H1 (cell line): ENCODE measurements around the gene DPEP1.

Experiments used
- BACH1 ChIP-seq: IDR thresholded peaks from 2 replicates; pipeline ENCODE4 v1.6.1; 2012; ENCODE audit warnings: low read length, improper control_type of control experiment
- CTCF ChIP-seq, 3 experiments: IDR thresholded peaks; 1 replicate in 2 of 3; 2 replicates in 1 of 3; pipeline versions ENCODE4 v1.5.1 to v1.6.1; 2011; ENCODE audit warnings: low read length in 3 of 3, mild to moderate bottlenecking in 3 of 3, inconsistent platforms in 2 of 3, low read depth in 1 of 3, moderate library complexity in 1 of 3; ENCODE audit not compliant: insufficient read depth in 1 of 3; ENCODE audit errors: control extremely low read depth in 1 of 3
- EGR1 ChIP-seq: IDR thresholded peaks from 2 replicates; pipeline ENCODE4 v1.6.1; 2011; ENCODE audit warnings: low read depth, low read length, borderline replicate concordance
- EP300 ChIP-seq, 2 experiments: IDR thresholded peaks; 1 replicate in 1 of 2; 2 replicates in 1 of 2; pipeline ENCODE4 v1.6.1; 2011 to 2012; ENCODE audit warnings: low read depth in 2 of 2, low read length in 2 of 2, mild to moderate bottlenecking in 2 of 2, borderline replicate concordance in 1 of 2, inconsistent platforms in 1 of 2, moderate library complexity in 1 of 2
- KDM4A ChIP-seq: IDR thresholded peaks from one replicate; pipeline ENCODE4 v1.7.1; 2012; ENCODE audit warnings: low read depth, mild to moderate bottlenecking, moderate library complexity, low read length, inconsistent platforms; ENCODE audit not compliant: severe bottlenecking
- KDM5A ChIP-seq: fragments of 200-600 bp; IDR thresholded peaks from 2 replicates; pipeline ENCODE4 v1.7.1; 2012; ENCODE audit warnings: mild to moderate bottlenecking, low read length, inconsistent platforms, mixed read lengths
- MAX ChIP-seq: IDR thresholded peaks from 2 replicates; pipeline ENCODE4 v1.6.1; 2012; ENCODE audit warnings: inconsistent platforms
- PHF8 ChIP-seq: fragments of 200-600 bp; sonication (generic); conservative IDR thresholded peaks from 2 replicates; pipeline ENCODE4 v1.7.1; 2012; ENCODE audit warnings: low read depth, mild to moderate bottlenecking, inconsistent platforms, low read length, moderate library complexity
- POLR2A ChIP-seq, 2 experiments: IDR thresholded peaks; 1 replicate in 1 of 2; 2 replicates in 1 of 2; pipeline ENCODE4 v1.6.1; 2011; ENCODE audit warnings: low read depth in 2 of 2, low read length in 2 of 2, mild to moderate bottlenecking in 2 of 2; ENCODE audit errors: control extremely low read depth in 1 of 2
- RAD21 ChIP-seq, 2 experiments: IDR thresholded peaks in 1 of 2; conservative IDR thresholded peaks in 1 of 2; 2 replicates each; pipeline ENCODE4 v1.6.1; 2011; ENCODE audit warnings: low read depth in 2 of 2, low read length in 2 of 2, improper control_type of control experiment in 1 of 2, inconsistent platforms in 1 of 2, mild to moderate bottlenecking in 1 of 2, moderate library complexity in 1 of 2
- RXRA ChIP-seq: IDR thresholded peaks from 2 replicates; pipeline ENCODE4 v1.6.1; 2011; ENCODE audit warnings: low read depth, mild to moderate bottlenecking, low read length, moderate library complexity; ENCODE audit not compliant: insufficient read depth
- SIN3A ChIP-seq, 2 experiments: IDR thresholded peaks in 1 of 2; conservative IDR thresholded peaks in 1 of 2; 2 replicates each; pipeline ENCODE4 v1.6.1; 2011 to 2012; ENCODE audit warnings: low read length in 2 of 2, improper control_type of control experiment in 1 of 2, low read depth in 1 of 2, mild to moderate bottlenecking in 1 of 2
- SIRT6 ChIP-seq: IDR thresholded peaks from one replicate; pipeline ENCODE4 v1.7.1; 2012; ENCODE audit warnings: low read length, inconsistent platforms
- SRF ChIP-seq: IDR thresholded peaks from 2 replicates; pipeline ENCODE4 v1.6.1; 2011; ENCODE audit warnings: mild to moderate bottlenecking, low read depth, low read length, moderate library complexity

GRCh38 chr16:89636663-89637062 lies 23.2 kb downstream of the DPEP1 start:
- TF ChIP-seq CTCF (IDR thresholded peaks at IDR 0.05; ENCODE audit: control extremely low read depth in 1 of 3, insufficient read depth in 1 of 3, low read depth in 1 of 3, low read length in 3 of 3) (no peak), POLR2A (IDR thresholded peaks at IDR 0.05; ENCODE audit: control extremely low read depth in 1 of 2, low read depth in 2 of 2, low read length in 2 of 2) (no peak), BACH1 (no peak), SRF (no peak), KDM4A (no peak), RAD21 (IDR thresholded peaks at IDR 0.05 in 1 of 2, conservative IDR thresholded peaks at IDR 0.05 in 1 of 2; ENCODE audit: low read depth in 2 of 2, low read length in 2 of 2) (no peak), PHF8 (no peak), SIRT6 (no peak), MAX (no peak), SIN3A (conservative IDR thresholded peaks at IDR 0.05 in 1 of 2, IDR thresholded peaks at IDR 0.05 in 1 of 2; ENCODE audit: low read depth in 1 of 2, low read length in 2 of 2) (no peak), EGR1 (no peak), EP300 (IDR thresholded peaks at IDR 0.05; ENCODE audit: borderline replicate concordance in 1 of 2, low read depth in 2 of 2, low read length in 2 of 2) (no peak), KDM5A (no peak), RXRA (no peak)
